Renal cortical epithelial cell (primary cell): ENCODE measurements around the gene DENND1A. TPM values are rescaled to one million over a fixed set of nuclear protein-coding genes. Genes with fewer than 3 reads are reported as not detected.
"Not testable (repeated sequence)": the region's sequence is repeated elsewhere in the genome, so short reads cannot be mapped to it uniquely, and the experiment has no call there.

Experiments used
- DNase-seq: peaks from one replicate; pipeline ENCODE4 v3.0.0-alpha.2; 2011; ENCODE audit warnings: low read depth
- total RNA-seq: library from RNA; depleted of rRNA; stranded (reverse); fragments of >200 nt; gene quantifications from 2 replicates; pipeline ENCODE4 v1.2.3, GENCODE V29; 2014

DENND1A gene
- total RNA-seq, 1 donor from 2014 or later: 21.5 TPM

DNA sequence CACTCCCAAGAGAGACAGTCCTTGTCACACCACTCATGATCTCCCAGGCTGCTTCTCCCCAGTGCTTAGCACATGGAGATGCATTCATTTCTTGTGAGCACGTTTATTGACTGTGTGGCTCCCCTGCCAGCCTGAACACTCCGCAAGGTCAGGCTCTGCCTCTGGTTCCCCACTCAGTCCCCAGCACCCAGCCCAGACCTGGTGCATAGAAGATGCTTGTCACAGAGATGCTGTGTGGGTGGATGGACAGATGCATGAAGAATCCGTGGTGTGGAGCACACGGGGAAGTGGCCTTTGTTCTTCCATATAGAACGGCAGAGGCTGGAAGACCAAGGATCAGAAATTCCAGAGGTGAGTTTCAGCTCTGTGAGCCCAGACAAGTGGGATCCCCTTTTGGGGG lies 587.7 kb downstream of the DENND1A start:
- DNase-seq: no peak

DNA sequence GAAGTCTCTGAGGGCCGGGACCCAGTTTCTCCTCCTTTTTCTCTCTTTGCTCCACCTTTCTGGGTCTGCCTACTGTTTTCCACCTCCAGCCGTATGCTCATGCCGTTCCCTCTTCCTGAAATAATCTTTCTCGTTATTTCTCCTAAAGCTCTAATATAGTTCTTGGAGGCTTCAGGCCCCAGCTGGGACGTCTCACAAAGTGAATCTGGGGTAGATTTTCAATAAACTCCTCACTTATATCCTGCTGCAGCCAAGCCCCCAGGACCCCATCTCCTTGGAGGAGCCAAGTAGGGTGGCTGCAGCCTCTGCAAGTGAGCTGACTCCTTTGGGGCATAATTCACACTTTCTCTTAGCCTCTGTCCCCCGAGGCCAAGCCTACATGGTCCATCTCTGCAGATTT lies 588.1 kb downstream of the DENND1A start:
- DNase-seq: no peak

DNA sequence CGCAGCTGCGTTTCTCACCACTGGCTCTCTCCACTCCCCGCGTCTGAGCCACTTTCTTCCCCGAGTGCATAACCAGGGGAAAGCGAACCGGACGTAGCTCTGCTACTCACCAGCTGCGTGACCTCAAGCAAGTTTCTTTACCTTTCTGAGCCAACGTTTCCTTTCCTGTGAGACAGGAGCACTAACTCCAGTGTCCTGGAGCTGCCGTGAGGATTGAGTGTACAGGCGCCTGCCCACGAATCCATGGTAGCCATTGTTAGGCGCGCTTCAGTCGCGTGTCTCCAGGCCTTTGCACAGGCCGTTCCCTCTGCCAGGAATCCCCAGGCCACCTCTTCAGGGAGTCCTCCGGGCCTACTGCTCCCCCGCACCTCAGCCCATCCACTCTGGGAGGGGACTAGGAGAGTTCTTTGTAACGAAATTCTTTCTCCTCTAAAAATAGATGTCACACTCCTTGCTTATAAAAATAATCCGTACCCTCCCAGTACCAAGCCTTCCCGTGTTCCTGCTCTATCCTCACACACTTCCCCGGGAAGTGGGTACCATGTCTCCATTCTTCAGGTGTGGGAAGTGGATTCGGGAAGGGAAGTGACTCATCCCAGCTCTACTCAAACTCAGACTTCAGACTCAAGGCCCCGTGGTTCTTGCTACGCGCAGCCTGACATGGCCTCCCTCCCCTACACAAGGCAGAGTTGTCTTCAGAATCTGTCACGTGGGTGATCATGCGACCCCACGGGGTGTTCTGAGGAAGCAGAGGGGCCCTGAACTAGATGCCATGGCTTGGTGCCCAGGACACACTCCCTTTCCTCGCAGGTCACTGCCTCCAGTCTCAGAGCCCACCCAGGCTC lies 590.0 kb downstream of the DENND1A start:
- DNase-seq: peak; percentile 30

DNA sequence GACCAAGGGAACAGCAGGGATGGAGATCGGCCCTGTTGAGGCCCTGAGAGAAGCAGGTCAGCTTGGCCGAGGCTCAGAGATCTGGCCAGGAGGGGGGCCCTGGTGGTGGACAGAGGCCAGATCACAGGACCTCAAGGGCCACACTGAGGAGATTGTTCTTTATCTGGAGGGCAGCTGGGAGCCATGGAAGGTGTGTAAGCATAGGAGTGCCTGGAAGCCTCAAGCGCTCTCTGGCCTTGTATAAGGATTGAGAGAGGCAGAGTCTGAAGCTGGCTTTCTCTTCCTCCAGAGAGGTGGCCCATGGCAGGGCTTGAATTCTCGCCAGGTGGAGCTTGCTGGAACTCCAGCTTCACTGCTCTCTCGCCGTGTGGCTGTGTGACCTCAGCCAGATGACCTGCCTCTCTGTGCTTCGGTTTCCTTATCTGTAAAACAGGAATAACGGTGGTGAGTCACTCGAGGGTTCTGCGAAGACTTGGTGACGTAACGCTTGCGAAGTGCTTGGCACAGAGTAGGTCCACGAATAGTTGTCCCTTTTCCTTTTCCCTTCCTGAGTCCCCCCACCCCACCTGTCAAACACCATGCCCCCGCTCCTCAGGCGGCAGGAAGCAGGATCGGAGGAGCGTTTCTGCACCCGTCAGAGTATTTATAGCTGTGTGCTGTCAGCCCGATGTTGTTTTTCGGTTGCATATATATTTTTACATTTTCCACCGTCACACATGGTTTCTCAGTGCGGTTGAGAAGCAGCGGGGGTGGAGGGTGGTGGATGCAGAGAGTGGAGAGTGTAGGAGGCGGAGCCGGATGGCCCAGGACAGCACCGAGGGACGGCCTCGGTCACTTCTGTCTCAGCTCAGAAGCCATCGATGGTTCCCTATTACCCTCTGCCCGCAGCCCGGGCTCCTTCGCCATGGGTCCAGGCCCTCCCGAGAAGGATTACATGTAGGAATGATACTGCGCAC lies 590.9 kb downstream of the DENND1A start:
- DNase-seq: no peak

DNA sequence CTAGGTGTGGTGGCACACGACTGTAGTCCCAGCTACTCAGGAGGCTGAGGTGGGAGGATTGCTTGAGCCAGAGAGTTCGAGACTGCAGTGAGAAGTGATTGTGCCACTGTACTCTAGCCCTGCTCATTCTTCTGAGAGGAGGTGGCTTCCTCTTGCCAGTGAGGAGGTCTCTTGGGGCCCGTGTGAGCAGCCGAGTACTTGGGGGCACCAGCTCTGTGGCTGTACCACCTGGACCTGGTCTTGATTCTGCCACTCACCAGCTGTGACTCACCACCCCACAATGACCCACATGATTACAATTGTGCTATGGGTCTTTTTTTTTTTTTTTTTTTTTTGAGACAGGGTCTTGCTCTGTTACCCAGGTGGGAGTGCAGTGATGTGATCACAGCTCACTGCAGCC lies 592.0 kb downstream of the DENND1A start:
- DNase-seq: no peak

DNA sequence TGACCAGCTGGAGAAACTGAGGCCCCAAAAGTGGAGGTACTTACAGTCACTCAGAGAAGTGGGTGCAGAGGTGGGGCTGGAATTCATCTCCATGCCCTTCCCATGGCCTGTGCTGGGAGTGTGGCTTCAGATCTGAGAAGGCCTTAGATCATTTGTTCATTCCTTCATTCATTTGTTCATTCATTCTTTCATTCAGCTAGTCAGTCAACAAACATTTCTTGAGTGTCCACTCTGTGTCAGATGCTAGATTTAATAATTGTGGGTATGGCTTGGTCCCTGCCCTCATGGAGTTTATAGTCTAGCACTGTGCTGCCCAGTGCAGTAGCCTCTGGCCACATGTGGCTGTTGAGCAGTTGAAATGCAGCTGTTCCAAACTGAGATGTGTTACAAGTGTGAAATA lies 593.0 kb downstream of the DENND1A start:
- DNase-seq: no peak

DNA sequence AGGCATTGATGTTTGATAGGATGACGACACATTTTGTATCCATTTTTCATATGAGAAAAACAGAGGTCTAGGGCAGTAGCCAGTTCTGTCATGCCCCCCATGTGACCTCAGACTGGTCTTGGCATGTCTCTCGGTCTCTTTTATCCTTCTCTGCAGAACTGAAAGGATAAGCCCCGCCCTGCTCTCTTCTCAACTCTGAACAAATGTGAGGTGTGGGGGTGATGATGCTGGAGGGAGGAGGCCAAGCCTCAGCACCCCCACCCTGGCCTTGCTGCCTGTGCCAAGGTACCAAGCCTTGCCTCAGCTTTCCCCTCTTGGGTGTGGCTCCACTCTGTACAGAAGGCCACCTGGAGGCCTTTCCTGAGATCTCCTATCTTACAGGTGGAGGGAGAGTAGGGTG lies 593.5 kb downstream of the DENND1A start:
- no peak for DNase-seq

DNA sequence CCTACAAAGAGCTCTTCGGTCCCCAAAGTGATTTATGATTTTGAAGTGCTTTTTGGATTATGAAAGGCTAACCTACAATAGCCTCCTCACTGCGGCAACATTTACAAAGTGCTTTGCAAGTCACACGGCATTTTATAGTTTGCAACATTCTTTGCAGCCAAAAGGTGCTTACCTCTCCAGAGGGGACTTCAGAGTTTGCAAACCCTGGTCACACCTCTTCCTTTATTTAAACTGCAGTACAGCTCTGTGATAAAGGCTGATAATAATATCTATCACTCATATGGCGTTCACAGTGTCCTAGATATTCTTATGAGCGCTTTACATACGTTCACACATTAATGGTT lies 594.0 kb downstream of the DENND1A start:
- no peak for DNase-seq

DNA sequence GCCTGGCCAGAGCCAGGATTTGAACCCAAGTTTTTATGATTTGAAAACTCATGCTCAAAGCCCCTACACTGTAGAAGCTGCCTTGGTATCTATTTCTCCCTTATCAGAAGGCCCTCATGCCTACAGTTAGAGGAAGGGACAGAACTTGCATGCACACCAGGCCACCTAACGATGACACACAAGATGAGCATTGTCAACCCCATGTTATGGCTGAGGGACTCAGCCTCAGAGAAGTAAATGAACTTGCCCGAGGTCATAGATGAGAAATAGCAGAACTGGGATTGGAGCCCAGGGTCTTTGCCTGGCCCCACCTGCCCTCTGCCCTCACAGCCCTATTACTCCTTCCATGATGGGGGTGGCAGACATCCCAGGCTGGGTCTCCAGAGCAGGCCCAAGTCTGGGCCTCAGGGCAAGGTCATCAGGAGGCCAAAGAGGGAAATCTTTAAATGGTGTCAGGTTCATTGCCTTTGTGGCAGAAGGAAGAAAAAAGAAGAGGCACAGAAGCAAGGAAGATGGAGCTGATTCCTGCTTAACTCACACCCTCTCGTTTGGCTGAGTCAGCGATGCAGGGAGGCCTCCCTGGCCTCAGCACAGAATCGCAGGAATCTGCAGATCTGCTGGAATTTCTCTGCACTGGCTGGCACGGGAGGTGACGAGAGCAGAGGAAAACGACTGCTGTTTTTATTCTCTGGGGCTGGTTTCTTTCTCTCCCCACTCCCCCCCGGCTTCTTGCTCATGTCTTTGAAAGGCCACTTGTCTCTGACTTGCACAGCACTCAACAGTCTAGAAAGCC lies 594.5 kb downstream of the DENND1A start:
- peak; percentile 64 for DNase-seq

DNA sequence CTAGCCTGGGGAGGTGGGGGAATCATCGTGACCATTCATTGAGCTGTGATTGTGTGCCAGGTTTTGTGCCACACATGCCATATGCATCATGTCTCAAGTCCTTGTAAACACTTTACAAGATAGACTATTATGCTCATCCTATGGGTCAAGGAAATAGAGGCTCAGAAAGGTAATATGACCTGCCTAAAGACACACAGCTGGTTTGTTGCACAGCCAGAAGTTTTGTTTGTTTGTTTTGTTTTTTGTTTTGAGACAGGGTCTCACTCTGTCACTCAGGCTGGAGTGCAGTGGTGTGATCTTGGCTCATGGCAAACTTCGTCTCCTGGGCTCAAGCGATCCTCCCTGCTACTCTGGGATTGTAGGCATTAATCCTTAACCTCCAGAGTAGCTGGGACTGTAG lies 595.3 kb downstream of the DENND1A start:
- no peak for DNase-seq

DNA sequence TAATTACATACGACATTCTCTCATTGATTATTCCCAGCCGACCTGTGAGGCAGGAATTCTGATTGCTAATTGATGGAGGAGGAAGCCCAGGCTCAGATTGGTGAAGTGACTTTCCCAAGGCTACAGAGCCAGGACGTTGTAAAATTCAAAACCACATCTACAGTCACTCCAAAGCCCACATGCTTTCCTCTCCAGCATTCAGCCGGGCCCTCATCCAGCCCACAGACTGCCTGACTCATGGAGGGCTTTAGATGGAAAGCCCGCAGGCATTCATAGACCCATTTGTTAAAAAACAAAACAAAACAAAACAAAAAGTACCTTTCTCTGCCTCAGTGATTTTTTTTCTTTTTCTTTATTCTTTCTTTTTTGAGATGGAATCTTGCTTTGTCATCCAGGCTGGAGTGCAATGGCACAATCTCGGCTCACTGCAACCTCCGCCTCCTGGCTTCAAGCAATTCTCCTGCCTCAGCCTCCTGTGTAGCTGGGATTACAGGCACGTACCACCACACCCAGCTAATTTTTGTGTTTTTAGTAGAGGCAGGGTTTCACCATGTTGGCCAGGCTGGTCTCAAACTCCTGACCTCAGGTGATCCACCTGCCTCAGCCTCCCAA lies 596.8 kb downstream of the DENND1A start:
- not testable (repeated sequence) for DNase-seq

DNA sequence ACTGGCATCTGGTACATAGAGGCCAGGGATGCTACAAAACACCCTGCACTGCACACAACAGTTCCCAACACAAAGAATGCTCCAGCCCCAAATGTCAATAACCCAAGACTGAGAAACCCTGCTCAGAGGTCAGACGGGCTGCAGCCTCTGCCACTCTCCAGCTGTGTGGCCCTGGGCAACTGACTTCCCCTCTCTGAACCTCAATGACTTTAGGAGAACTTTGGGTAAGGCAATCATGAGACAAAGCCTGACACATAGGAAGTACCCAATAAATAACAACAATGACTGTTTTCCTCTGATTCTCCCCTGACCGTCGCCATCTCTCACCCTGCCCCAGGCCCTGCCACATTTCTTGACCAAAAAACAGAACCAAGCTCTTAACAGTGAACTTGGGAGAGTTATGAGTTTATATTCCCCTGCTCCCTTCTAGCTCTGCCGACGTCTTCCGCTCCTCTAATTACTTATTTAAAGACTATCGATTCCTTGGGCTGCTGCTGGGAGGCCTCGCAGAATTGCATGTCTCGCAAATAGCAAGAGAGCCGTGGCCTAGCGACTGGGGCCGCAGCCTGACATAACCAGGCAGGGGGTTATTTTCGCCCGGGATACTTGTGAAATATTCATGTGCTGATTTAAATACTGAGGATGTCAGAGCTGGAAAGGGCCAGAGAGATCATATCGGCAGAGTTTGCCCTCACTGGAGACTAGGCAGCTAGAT lies 598.4 kb downstream of the DENND1A start:
- DNase-seq: no peak

Other genes with a start within 250 kb of the DENND1A start
- not detected in 2 replicates for gene LHX2, start 81.6 kb upstream of the DENND1A start, total RNA-seq